EL (cell line): ENCODE measurements around the gene PFN3.

ENCODE experiments used
- DNase-seq: peaks from one replicate; pipeline ENCODE4 v3.0.0-alpha.2; 2016

PFN3 gene

DNA sequence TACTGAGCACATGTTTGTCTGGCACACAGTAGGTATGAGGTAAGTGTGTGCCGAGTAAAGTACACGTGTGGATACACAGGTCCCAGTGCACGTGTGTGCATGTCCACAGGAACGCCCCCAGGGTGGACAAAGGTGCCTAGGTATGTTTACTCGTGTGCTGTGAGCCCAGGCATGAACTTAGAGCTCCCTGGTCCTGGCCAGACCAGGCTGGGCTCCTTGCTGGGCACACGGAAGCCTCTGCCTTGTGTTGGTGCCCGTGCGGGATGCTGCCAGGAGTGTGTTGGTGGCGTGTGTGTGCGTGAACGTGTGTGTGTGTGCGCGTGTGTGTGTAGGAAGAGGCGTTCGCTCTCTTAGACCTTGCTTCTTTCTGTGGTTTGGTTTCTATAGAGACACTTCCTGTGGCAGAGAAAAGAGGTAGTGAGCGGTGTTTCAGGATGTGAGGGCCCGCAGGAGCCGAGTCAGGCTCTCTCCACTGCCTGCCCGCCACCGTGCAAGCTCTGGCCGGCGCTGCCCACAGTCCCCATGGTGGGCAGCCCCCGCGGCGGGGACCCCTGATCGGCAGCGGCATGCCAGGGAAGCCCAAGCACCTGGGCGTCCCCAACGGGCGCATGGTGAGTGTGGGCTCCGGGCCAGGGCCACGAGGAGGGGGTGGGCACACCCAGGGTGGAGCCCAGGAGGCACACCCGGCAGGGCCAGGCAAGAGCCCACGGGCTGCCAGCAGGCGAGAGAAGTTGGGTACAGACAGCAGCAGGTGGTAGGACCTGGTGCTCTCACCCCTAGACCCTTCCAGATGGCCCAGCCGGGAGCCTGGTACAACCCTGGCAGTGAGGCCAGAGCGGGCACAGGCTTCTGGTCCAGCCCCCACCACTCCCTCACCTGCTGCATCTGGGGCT, 42.8 kb downstream of the PFN3 start, which contains the start of gene RGS14:
Gene RGS14 (plus strand): TSS at position 466 of the 893 bp plus-strand sequence. CDS start 101 bp downstream, at position 567.
- DNase-seq, result peak; percentile 43

DNA sequence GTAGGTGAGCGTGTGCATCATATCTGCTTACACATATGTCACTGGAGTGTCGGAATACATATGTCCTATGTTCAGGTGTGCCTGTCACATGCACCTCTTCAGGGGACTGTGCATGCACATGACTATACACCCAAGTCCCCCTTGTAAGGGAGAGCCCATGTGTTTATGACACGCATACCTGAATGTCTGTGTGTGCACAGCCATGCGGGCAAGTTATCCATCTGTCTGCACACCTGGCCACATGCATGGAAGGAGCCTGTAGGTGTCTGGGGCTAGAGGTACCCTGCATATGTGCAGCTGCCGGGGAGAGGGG, 43.4 kb downstream of the PFN3 start:
- no peak for DNase-seq

DNA sequence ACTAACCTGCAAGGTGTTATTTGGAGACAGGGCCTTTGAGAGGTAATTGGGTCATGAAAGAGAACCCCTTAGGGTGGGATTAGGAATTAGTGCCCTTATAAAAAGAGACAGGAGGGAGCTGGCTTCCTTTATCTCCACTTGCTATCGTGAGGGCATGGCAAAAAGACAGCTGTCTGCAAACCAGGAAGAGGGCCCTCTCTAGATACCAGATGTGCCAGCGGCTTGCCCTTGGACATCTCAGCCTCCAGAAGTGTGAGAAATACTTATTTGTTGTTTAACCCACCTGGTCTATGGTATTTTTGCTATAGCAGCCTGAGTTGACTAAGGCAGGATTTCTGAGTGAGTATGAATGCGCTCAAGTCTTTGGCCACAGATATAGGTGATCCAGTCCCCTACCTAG, 43.7 kb downstream of the PFN3 start:
- no peak for DNase-seq

DNA sequence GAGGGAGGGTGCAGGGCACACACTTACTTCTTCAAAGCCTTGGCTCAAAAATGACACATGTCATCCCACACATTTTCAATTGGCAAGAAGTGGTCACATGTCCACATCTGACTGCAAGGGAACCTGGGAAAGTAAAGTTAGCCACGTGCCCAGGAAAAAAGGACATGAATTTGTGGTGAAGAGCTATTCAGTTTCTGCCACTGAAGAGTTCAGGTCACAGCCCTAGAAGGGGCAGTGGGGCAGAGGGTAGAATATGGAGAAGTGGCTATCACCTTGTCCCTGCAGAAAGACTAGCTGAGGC, 44.6 kb downstream of the PFN3 start:
- DNase-seq, result no peak

DNA sequence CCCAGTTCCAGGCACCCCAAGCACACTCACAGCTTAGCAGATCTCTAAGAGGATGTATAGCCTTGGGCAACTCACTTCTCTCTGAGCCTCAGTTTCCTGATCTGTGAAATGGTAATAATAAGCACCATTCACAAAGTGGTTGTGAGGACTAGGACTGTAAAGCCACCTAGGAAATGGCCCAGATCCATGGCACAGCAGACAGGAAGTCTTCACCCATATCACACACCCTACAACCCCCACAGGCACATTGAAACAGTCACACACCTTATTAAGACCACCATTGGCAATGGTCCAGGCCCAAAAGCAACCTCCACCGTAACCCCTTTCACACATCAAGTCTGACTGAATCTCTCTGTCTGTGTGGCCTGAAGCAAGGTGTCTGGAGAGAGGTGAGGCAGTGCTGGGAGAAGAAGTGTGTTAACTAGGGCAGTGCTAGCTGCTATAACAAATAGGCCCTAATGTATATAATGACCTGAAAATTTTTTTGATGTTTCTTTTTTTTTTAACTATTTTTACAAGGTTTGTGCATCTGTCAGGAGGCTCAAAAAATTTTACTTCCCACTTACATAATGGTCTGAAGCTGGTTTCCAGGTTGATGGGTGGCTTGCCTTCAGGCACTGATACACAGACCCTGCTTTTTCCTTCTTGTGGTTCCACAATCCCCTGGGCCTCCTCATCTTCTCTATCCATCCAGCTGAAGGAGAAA, 45.1 kb downstream of the PFN3 start:
- DNase-seq, result no peak

DNA sequence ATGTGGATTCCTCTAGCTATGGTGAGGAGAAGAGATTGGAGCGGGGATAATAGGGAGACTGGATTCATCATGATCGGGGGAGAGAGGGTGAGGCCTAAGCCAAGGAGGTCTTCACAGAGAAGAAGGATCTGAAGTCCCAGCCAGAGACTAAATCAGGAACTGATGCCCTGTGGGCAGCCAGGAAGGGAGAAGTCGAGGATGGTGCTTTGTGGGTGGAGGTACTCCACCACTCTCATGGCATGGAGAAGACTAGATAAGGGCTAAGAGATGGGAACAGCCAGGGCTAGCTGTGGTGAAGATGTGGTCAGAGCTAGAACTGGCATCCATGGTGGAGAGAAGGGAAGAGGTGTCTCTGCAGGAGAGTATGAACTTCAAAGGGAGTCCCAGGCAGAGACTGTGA, 45.8 kb downstream of the PFN3 start:
- DNase-seq, result no peak

DNA sequence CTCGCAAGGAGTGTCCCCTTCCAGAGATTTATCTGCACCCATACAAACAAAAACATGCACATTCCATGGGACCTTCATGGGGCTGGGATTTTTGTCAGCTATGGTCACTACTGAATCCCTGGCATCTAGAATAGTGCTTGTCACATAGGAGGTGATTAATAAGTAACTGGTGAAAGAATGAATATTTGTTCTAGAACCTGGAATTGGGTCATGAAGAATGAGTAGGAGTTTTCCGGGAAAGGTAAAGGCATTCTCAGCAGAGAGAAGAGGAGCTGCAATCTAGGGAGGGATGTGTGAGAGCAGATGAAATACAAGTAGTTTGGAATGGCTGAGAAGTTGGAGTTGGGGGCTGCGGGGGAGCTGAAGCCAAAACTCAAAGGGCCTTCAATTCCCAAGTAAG, 46.2 kb downstream of the PFN3 start:
- DNase-seq, result no peak

DNA sequence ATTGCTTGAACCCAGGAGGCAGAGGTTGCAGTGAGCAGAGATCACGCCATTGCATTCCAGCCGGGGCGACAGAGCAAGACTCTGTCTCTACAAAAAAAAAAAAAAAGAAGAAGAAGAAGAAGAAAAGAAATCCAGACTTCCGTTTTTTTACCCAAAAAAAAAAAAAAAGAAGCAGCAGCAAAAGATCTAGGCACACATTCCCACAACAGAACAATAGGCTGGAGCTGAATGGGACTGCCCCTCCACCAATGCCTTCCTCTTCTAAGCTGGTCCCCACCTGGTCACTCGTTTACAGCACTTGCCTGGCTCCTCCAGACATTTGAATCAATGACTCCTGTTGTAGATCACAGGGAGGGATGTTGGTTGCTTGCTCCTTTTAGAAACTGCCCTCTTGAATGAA, 47.4 kb downstream of the PFN3 start:
- no peak for DNase-seq

DNA sequence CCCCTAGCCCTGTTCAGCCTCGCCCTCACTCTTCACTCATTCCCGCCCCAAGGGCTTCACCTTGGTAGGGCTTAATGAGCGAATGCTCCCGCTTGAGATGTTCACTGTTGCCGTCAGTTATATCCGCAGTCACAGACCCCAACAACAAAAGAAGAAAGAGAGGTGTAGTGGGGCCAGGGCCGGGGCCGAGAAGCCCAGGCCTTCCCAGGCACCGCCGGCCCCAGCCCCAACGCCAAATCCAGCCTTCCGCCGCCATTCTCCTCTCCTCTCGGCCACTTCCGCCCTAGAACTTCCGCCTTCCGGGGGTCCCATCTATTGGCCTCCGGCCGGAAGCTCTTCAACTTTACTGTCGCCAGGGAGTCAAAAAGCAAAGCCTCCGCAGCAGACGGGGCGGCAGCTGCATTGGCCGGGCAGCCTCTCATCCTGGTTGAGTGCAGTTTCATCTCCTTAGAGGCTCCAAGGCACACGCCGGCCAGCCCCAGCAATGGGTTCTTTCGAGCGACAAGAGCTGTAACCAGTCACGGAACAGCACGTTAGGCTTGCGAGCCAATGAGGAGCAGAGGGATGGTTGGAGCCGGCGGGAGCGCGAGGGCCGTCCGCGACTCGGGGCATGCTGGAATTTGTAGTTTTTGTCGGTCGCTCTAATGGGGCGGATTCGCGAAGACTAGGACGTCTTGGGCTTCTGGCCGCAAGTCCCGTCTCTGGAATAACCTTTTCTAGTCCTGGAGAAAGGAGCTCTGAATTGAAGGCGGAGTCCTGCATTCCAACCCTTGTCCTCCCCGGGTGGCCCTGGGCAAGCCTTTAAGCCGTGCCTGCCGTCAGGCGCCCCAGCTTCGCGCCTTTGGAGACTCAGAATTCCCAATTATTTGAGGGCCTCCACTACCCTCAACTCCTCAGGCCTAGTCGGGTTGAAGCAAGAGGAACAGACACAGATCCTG, 48.8 kb downstream of the PFN3 start, which contains the start of gene LMAN2:
Gene LMAN2 (minus strand): TSS at position 277 of the 938 bp plus-strand sequence. CDS start 21 bp downstream, at position 256.
- DNase-seq, result peak; percentile 96

DNA sequence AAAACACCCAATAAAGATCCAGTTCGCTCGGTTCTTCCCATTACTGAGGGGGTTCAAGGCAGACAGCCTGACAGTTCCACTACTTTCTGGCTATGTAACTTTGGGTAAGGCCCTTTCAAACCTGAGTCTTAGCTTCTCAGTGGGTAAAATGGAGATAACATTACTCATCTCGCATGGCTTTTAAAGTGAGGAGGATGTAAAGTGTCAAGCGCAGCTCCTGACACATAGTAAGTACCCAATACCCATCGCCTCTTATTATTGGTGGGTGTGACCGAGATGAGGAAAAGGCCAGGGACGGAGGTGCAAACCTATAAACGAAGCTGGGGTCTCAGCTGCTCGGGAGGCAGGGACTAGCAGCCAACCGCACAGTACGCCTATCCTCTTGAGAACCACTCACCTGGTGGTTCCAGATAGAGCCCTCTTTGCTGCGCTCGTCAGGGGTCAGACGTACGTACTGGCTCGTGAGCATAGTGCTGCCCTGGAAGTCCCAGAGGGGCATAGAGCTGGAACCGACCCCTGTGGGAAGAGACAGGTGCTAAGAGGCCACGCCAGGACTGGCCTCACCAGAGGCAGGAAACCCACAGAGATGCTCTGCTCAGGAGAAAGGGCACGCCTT, 49.6 kb downstream of the PFN3 start:
- DNase-seq, result no peak
